DMS153 treated with DMSO at 0.1 percent for 48 hours (cell line): Measurements from ENCODE around the gene CEP41.
A peak's percentile ranks its signal among the peaks of the same experiment; 100 is the strongest.

Source experiments
- DNase-seq: peaks from one replicate; lab custom pipeline; 2025; ENCODE audit not compliant: unreplicated experiment; lab: John Stamatoyannopoulos, UW

CEP41 gene

DNA sequence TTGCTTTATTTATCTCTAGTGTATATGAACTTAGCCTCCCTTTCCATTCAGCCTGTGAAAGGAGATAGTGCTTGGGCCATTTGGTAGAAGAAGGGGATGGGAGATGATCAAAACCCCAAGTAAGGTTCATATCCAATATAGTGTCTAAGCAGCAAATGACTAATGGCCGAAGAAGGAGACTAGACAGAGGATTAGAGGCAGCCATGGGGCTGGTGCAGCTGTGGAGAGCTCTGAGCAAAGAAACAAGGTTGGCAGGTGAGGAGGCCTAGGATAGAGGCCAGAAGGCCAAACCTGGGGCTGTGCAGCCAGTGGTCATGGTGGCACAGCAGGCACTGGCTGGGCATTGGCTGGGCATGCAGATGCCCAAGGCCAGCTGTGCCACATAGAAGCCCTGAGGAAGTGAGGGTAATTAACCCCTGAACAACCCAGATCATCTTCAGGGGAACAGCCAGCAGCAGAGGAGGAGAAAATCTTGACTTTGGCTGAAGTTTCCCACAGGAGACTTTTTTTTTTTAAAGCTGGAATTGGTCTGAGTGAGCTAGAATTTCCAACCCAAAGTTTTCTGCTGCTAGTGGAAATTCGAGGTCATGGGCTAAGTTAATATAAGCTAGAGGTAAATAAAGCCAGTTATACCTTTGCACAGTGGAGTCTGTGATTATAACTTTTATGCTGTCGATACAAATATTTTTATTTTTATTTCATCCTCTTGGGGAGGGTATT is 70.8 kb downstream of the CEP41 start:
- DNase-seq, result no peak

DNA sequence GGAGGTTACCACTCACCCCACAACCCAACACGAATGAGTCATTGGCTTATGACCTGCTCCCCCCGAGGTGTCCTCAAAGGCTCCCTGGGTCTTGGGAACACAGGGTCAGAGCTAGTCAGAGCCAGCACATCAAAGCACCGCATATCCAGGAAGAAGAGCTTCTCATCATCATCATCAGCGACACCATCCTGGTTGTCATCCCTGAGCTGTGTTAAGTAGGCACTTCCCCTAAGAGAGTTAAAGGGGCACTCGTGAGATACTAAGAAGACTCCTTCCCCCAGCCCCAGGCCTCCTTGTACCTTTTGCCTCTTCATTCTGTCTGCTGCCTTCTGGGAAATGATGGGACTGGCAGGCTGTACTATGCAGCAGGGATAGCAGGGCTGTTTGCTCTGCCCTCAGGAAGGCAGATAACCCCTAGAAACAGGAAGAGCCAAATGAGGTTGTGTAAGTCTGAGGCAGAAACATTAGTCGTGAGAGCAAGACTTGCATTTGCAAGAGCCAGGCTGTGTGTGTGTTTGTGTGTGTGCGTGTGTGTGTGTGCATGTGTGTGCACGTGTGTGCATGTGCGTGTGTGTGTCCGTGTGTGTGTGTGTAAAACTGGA is 71.6 kb downstream of the CEP41 start:
- DNase-seq, result no peak

DNA sequence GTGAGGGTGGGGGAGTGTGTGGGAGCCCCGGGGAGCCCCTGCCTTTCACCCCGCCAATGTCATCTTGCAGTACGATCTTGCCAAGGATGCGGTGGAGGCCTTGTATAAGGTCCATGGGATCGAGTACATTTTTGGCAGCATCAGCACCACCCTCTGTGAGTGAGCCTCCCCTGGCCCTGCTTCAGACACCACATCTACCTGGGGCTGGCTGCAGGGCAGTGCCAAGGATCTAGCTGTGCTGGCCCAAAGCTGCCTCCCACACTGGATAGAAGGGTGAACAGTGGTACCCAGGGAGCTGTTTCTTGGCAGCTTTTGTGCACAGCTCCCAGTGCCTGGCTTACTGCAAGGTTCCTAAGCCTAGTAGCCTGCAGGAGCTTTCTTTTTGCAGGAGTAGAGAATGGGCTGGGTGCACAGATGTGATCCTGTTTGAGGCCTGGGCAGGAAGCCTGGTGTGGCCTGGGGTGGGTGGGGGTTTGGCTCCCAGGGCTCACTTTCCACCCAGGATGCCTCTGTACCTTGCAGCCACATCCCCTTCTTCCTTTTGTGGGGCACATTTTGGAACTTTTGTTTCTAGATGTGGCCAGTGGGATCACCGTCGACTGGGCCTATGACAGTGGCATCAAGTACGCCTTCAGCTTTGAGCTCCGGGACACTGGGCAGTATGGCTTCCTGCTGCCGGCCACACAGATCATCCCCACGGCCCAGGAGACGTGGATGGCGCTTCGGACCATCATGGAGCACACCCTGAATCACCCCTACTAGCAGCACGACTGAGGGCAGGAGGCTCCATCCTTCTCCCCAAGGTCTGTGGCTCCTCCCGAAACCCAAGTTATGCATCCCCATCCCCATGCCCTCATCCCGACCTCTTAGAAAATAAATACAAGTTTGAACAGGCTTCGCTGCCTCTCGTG is 72.7 kb downstream of the CEP41 start:
- no peak for DNase-seq

DNA sequence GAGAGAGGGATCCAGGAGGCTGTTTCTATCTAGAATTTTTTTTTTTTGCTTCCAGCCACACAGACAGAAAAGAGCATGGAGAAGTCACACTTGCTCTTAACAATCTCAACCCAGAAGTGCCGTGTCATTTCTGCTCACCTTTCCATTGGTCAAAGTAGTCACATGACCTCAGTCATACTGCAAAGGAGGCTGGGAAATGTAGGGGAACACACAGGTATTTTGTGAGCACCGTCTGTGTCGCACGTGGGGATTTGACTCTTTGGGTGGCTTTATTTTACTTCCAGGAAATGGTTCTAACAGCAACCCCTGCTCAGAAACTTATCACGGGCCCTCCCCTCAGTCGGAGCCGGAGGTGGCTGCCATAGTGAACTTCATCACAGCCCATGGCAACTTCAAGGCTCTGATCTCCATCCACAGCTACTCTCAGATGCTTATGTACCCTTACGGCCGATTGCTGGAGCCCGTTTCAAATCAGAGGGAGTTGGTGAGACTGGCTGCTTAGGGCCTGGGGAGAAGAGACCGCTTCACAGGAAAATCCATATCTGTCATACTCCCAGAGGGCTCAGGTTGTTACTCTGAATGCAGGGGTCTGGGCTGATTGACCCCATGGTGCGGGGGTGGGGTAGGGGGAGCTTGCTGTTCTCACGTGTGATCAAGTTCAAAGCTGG is 73.6 kb downstream of the CEP41 start:
- no peak for DNase-seq

DNA sequence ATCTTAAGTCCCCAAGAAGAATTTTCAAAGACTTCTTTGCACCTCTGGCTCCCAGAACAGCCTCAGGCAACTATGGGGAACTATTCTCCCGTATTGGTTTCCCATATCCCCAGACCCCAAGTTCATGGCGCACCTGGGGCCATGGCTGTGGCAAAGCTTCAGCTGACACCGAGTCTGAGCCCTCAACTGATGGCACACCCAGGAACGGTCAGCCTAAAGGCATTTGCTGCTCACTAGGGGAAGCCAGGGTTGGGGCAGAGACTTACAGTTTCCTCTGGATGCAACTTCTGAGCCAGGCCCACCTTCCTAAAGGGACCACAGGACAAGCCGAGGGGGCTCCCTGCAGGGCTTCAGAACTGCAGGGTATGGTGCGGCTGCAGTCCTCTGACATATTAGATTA is 74.3 kb downstream of the CEP41 start:
- no peak for DNase-seq

DNA sequence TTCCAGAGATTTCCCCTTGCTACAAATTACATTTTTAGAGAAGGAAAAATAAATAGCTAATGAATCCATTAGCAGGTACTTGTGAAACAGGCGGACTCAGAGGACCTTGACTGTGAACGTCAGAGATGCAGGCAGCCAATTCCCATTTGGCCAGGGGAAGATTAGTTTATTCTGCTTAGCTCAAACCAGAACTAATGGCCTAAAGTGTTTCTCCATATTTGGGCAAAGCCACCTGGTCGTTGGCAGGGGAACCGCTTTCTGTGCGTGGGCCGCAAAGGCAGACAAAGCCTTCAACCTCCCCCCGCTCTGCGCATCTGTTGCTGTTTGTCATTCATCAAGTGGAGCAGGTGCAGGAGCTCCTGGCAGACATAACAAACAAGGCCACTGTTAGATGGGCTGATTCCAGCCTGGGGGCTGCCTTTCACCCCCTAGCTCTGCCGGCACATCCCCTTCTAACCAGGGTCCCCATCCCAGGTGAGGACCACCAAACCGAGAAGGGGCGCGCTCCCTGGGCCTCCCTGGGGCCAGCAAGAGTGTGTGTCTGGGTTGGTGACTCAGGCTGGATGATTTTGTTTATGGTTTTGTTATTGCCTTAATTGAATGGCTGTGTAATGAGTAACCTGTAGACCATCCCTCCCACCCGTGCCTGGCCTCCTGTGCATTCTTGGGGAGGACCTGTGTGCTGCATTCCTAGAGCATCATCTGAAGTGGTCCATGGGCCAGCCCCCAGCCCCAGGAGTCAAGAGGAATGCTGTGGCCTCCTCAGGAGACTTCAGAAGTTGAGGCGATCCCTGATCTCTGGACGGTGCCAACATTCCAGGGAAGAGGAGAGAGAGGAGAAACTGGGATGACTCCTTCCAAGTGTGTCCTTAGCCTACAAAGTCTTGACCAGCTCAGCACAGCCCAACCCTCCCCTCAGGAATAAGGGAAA is 75.0 kb downstream of the CEP41 start:
- DNase-seq, result peak; percentile 97

DNA sequence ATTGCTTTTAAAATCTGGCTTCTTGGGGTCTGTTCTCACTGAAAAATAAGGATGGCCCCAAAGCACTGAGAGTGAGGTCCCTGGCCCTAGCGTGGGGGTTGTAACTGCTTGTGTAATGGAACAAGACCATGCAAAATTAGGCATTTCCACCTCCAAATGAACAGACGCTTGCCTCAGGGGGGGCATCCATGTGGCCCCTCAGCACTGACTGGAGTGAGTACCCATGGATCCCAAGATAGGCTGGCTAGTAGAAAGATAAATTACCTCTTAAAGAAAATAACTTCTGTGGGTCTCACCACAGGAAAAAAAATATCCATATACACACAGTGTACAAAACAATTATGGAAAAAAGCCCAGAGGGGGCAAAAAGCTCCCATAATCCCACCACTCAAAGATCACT is 75.7 kb downstream of the CEP41 start:
- DNase-seq, result no peak

DNA sequence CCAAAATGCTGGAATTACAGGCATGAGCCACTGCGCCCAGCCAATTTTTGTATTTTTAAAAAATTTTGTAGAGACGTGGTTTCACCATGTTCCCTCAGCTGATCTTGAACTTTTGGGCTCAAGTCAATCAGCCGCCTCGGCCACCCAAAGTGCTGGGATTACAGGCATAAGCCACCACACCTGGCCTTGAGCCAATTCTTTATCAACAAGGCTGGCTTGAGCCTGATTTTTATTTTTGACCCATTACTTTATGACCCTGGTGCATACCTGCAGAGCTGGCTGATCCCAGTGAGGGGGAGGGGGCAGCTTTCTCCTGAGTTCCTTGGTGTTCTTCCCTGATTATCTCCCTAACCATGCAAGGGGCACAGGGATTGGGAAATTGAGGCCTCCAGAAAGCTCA is 76.4 kb downstream of the CEP41 start:
- DNase-seq, result no peak

DNA sequence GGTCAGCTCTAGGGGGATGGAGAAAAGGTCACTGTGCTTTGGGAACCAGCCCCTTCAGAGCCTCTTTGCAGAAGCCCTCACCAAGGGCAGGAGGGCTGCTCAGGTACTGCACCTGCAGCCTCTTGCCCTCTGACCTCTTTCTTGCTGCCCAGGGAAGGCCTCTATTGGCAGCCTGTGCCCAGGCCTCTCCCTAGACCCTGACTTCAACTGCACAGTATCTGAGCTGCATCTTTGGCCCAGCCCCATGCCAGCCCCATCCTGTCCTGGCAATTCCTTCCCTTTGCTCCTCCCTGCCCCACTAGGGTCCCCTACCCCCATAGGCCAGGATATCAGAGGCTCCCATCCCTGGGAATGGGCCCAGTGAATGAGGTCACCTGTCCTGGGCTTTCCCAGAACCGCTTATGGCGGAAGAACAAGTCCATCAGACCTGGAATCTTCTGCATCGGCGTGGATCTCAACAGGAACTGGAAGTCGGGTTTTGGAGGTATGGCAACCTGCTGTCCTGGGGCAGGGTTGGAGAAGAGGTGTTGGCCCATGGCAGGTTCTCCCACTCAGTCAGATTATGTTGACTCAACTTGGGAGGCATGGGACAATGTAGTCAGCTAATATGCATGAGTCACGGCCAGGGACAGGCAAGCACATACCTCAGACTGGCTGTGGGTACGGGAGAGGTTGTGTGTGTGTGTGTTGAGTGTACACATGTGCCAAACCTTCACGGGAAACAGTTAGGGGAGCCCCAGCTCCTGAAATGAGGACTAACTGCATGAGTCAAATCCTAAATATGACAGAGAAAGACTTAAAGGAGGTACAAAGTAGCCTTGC is 77.6 kb downstream of the CEP41 start:
- no peak for DNase-seq

DNA sequence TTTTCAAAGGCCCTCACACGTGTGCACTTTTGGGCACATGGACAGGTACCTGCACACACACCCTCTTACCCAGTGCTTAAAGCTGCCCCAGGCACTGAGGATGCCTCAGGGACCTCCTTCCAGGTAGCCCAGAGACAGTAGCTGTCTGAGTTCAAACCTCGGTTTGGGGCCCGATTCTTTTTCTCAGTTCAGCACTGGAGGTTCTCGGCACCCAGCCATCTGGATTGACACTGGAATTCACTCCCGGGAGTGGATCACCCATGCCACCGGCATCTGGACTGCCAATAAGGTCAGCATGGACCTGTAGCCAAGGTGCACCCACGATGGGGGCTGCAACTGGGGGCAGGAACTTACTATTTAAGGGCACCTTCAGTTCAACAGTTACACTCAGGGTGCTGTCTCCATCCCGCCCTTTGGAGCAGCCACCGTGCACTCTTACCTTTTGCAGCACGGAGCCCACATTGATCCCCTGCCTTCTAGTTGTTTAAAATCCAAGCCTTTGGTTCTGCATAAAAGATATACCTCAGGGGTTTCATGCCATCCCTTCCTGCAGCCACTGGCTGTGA is 78.5 kb downstream of the CEP41 start:
- no peak for DNase-seq

DNA sequence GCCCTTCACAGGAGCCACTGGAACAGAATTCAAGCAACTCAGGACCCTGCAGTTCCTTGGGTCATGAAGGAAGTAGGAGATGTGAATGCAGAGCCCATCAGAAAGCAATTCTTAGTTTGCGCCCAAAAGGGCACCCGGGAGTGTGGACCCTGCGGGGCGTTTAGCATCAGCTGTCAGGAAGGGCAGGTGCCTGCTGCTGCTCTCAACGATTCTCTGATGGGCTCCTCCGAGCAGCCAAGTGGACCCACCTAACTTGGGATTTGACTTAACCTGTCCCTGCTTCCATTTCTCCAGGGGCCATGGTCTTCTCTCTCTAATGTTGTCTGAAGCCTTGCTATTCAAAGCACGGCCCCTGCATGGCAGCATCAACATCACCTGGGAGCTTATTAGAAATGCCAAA is 79.1 kb downstream of the CEP41 start:
- DNase-seq, result no peak

DNA sequence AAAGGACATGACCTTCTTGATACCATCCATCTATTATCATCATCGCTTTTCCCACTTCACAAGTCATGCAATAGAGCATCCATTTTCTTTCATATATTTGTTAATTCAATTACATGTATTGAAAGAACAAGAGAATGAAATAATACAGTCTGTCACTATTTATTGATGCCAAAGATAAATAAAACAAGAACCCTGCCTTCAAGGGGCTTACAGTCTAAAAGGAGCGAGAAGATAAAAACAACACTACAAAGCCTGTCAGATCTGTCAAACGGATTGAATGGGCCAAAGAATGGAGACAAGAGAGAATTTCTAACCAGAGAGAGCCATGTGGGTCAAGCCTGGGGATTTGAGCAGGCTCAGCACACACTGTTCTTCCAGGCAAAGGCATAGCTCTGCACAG is 80.3 kb downstream of the CEP41 start:
- DNase-seq, result no peak

DNA sequence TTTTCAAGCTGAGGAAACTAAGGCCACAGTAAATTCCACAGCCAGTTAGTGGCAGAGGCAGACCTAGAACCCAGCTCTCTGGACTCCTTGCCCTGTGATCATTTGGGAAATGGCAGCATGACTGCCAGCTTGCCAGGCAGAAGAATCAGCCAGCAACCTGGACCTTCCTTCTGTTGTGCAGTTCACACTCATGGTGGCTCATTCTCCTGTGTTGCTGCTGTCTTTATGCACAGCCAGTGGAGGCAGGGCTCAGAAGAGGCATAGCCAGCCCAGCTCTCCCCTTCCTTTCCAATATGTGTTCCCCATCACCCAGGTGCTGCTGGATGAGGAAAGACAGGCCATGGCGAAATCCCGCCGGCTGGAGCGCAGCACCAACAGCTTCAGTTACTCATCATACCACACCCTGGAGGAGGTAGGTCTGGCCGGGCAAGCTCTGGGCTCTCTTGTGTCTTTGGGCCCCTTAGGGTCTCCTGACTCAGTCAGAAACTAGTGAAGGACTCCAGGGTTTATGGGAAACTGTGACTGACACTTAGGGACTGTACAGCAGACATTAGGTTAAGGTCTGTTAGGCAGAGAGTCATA is 81.4 kb downstream of the CEP41 start:
- no peak for DNase-seq

DNA sequence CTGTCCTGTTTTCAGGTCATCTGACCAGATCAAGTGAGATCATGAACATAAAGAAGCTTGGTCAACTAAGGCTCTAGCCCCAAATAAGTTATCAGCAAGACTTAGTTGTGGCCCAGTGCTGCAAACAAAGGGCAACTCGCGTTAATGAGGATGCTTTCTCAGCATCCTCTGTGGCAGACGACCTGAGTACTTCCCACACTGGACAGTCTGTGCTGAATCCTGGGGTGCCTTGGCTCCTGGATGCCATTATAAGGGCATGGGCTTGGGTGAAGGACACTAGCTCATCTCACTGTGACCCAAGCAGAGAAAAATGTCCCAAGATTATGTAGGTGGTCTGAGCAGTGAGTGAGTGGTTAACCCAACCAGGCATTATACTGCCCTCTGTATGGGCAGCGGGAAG is 82.3 kb downstream of the CEP41 start:
- no peak for DNase-seq

DNA sequence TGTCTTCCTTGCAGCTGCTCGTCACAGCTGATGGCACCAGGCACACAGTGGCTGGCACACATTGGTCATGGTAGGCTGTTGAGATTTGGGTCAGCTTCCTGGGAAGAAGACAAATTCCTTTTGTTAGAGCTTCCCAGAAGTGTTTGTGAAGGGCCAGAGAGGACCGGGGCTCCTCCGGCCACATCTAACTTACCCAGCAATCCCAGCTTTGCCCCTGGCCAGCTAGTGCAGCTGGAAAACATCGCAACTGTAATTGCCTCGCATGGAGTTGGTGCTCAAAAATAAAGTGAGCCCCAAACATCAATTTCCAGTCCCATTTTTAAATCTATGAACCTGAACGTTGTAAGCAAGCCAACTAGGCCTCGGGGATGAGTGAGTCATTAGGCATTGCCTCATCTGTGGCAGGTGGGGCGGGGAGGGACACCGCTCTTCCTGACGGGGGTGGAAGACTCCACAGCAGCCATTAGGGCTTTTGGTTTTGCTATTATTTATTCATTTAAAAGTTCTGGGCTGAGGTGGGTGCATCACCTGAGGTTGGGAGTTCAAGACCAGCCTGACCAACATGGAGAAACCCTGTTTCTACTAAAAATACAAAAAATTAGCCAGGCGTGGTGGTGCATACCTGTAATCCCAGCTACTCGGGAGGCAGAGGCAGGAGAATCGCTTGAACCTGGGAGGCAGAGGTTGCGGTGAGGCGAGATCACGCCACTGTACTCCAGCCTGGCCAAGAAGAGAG is 83.8 kb downstream of the CEP41 start:
- no peak for DNase-seq

DNA sequence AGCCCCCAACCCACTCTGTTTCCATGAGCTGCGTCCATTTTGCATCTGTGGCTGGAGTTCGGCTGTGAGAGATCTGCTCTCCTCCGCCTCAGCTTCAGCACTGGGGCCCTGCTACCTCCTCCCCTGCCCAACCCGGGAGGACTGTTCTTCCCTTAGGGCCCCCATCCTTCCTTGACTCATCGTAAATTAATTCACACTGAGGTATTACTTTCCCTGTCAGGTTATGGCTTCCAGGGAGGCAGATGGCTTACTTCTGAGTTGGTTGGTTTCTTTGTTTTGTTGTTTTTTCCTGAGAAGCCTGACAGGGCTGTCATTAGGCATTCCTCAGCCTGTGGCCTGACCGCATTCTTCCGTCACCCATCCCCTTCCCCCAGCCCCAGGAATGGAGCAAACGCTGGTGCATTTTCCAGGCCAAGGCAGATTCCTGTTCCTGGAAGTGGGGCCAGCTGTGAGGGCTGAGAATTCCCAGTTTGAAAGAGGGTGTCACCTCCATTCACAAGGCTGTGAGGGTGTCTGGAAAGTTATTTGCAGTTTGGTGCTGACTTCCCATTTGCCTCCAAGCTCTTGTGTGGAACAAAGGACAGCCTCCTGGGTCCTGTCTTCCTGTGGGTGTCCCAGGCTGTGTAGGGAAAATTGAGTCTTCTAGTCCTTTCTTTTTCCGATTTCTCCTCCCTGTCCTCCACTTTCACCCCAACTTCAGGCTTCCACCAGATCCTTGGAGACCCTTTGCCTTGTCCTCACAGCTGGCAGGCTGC is 84.5 kb downstream of the CEP41 start:
- DNase-seq, result no peak

DNA sequence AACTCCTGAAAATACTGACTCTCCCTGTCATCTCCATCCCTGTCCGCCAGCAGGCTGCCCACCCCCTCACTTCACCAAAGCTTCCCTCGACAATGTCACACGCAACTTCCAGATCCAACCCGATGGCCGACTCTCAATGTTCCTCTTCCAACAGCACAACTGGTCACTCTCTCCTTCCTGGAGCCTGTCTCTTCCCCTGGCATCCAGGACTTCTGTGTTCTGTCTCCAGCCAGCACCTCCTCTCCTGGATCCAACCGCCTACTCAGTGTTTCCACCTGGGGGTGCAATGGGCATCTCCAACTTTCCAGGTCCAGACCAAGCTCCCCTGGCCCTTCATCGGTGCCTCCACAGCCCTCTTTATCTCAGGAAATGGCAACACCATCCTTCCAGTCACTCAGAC is 87.6 kb downstream of the CEP41 start:
- no peak for DNase-seq
